GM19193 (cell line): ENCODE data around the gene DNTTIP2.

Experiments
- POLR2A ChIP-seq: IDR thresholded peaks from 4 replicates; pipeline ENCODE4 v1.6.1; 2011; ENCODE audit not compliant: insufficient read depth, insufficient read length; ENCODE audit errors: extremely low read depth

The DNTTIP2 gene

DNA sequence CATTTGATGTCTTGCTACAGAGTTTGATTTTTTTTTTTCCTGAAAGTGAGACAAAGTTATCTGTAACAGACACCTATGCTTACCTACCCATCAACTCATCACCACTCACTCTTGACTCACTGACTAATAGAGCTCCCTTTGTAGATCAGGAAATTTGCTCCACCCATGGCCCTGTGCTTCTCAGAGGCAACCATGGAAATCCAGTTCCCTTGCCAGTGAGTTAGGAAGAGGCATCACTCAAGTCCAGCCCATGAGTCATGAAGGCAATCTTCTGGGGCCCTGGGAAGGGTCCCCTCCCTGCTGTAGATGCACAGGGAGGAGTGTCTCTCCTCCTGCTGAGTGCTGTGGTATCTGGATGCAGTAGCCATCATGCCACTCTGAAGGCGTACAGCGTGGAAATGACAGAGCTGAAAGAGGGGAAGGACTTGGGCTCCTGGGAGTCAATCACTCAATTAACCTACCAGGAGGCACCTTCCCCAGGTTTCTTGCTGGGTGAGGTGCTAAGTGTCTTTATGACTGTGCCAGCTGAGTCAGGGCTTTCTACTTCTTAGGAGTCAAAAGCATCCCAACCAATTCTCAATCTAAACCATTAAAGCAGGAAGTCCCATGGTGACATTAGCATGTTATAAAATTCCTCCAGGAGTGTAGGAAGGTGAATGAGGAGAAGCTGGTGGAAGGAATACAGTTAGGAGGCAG lies 56.1 kb downstream of the DNTTIP2 start:
- TF ChIP-seq POLR2A: no peak

- no peak for TF ChIP-seq POLR2A
Measured at GRCh38 chr1:93821423-93822144, 57.4 kb downstream of the DNTTIP2 start.

DNA sequence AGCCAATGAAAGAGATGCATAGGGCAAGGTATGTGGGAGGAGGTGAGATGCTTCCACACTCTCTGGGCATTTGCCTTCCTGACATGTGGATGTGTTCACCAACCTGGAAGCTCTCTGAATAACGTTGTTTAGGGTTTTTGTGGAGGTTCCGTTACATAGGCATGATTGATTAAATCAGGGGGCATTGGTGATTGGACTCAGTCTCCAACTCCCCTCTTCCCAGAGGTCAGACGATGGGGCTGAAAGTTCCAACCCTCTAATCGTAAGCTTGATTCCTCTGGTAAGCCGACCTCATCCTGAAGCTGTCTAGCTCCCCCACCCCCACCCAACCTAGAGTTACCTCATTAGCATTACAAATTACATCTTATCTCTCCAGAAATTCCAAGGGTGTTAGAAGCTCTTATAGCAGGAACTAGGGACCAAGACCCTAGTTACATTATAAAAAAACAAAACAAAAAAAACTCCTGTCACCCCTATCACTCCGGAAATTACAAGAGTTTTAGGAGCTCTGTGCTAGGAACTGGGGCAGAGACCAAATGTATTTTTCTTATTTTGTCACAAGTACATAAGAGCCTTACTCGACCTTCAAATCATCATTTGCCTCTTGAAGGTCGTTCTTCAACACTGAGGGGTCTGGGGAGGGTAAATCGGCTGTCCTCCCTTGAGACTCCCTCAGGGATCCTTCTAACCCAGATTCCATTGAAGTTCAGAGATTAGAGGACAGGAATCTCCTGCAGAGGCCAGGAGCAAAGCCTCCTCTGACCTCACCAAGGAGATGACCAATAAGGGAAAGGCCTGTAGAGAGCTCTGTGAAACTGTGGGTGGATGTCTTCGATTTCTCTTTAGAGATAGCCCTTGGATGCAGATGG lies 58.2 kb downstream of the DNTTIP2 start:
- TF ChIP-seq POLR2A: no peak

- no peak for TF ChIP-seq POLR2A
Measured at GRCh38 chr1:93818570-93818959, 60.4 kb downstream of the DNTTIP2 start.

DNA sequence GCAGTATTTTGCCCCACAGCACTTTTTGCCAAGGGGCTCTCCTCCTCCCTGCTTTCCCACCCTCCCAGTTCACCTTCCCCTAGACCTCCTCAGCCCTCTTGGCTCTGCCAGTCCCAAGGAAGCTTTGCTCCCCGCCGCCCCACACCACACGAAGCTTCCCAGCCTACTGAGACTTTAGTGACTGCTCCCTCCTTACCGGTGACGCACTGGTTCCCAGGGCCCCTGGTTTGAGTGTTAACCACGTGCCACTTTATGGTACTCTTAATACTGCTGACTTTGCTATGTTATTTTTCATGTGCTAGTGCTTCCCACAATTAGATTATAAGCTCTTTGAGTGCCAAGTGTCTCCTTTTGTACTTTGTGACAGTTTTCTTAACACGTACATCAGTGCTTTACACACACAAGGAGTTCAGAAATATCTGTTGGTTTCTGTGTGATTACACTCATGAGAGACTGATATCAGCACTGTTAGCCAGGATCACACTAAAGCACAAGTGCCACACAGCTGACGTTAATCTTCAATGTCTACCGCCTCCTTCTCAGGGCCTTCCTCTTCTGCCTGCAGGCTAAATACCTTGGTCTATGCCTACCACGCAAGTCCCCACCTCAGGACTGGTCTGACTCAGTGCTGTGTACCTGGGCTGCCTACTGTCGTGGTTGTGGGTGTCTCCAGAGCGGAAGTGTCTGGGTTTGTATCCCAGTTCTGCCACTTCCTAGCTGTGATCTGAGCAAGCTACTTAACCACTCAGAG lies 61.0 kb downstream of the DNTTIP2 start:
- no peak for TF ChIP-seq POLR2A

- no peak for TF ChIP-seq POLR2A
Measured at GRCh38 chr1:93816970-93817678, 61.9 kb downstream of the DNTTIP2 start.
